C4-2B (cell line): Measurements from ENCODE around the gene ZNF680.

ENCODE experiments used
- H3K27ac ChIP-seq: fragments of 450-650 bp; 2 replicates; pipeline ENCODE4 v1.5.1; 2017
- ZFX ChIP-seq: fragments of 450-650 bp; IDR thresholded peaks from 2 replicates; pipeline ENCODE4 v1.6.1; 2017
- TF ChIP-seq, protein P1 (sequence below): fragments of 450-650 bp; conservative IDR thresholded peaks from 2 replicates; pipeline ENCODE4 v1.5.1; 2017; ENCODE audit warnings: mild to moderate bottlenecking

The ZNF680 gene

DNA sequence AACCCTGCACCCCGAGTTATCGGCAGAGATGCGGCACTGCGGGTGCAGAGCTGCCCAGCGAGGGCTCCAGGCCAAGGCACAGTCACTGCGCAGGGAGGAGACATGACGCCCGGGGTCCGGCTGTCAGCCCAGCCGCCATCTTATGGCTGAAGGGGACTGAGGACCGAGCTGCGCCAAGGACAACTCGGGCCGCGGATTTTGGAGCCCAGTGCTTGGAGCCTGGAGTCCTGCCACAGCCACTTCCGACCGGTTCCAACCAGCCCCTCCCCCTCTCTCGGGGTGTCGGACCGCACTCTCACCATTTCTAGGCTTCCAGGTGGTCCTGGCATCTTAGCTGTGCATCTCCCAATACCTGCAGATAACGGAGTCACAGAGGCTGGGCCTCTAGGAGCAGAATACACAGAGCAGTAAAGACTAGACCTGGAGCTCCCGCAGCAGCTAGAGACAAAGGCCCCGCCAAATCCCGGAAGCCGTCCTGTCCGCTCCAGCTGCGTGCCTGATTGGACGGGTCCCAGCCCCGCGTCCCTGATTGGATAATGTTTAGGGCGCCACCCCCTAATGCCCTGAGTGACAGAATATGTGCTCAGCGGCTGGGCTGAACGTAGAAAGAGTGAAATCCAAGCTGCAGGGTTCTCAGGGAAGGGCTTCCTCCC, at the start of gene ZNF680:
ZNF680 (minus strand) TSS at position 446 of the 653 bp plus-strand sequence; CDS start at position 329, 117 bp downstream.
- peak; percentile 18; the same call in 1 of the 2 replicates for TF ChIP-seq ZFX
- TF ChIP-seq, protein P1, sequence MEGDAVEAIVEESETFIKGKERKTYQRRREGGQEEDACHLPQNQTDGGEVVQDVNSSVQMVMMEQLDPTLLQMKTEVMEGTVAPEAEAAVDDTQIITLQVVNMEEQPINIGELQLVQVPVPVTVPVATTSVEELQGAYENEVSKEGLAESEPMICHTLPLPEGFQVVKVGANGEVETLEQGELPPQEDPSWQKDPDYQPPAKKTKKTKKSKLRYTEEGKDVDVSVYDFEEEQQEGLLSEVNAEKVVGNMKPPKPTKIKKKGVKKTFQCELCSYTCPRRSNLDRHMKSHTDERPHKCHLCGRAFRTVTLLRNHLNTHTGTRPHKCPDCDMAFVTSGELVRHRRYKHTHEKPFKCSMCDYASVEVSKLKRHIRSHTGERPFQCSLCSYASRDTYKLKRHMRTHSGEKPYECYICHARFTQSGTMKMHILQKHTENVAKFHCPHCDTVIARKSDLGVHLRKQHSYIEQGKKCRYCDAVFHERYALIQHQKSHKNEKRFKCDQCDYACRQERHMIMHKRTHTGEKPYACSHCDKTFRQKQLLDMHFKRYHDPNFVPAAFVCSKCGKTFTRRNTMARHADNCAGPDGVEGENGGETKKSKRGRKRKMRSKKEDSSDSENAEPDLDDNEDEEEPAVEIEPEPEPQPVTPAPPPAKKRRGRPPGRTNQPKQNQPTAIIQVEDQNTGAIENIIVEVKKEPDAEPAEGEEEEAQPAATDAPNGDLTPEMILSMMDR = no peak
- peak within 1 kb of the TSS; percentile 79 for H3K27ac ChIP-seq

DNA sequence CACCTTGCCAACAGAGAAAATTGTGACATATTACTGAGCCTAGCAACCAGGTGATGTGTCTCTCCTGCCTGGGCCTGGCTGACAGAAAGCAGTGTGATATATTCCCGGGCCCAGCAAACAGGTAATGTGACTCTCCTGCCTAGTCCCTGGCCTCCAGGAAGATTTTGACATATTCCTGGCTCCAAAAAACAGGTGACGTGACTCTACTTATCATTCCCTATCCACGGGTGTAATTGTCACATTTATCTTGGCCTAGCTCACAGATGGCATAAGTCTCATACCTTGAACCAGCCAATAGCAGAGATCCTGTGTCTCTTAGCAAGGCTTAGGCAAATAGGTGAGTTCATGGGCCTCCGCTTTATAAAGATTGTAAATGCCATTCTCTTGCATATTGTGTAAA, 49.6 kb upstream of the ZNF680 start:
- no peak overlapping the region for H3K27ac ChIP-seq
- no peak for TF ChIP-seq ZFX
- TF ChIP-seq, protein P1 = no peak

DNA sequence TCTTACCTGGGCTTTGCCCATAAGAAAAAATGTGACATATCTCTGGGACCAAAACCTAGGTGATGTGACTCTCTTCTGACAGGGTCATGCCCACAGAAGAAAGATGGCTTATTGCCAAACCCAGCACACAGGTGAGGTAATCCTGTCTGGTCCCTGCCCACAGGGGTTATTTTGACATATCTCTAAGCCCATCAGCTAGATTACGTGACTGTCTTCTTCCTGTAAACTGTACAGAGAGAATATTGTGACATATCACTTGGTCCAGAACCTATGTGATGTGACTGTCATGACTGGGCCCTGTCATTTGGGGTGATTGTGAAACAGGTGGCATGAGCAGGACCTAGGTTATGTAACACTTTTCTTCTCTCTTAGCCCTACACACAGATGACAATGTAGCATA, 48.8 kb upstream of the ZNF680 start:
- TF ChIP-seq, protein P1 = no peak
- no peak for TF ChIP-seq ZFX
- H3K27ac ChIP-seq = no peak overlapping the region

DNA sequence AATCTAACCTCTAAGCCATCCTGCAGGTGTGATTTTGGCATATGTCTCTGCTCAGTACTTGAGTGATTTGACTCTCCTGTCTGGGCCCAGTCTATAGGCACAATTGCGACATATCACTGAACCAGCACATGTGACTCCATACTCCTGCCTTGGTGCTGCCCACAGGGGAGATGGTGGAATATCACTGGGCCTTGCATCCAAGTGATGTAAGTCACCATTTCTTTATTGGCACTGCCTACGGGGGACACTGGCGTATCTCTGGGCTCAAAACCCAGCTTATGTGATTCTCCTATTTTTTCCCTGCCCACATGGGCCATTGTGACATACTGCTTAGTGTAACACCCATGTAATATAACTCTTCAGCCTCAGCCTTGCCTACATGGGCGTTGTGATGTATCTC, 48.1 kb upstream of the ZNF680 start:
- no peak overlapping the region for H3K27ac ChIP-seq
- TF ChIP-seq ZFX = no peak
- TF ChIP-seq, protein P1 = no peak

DNA sequence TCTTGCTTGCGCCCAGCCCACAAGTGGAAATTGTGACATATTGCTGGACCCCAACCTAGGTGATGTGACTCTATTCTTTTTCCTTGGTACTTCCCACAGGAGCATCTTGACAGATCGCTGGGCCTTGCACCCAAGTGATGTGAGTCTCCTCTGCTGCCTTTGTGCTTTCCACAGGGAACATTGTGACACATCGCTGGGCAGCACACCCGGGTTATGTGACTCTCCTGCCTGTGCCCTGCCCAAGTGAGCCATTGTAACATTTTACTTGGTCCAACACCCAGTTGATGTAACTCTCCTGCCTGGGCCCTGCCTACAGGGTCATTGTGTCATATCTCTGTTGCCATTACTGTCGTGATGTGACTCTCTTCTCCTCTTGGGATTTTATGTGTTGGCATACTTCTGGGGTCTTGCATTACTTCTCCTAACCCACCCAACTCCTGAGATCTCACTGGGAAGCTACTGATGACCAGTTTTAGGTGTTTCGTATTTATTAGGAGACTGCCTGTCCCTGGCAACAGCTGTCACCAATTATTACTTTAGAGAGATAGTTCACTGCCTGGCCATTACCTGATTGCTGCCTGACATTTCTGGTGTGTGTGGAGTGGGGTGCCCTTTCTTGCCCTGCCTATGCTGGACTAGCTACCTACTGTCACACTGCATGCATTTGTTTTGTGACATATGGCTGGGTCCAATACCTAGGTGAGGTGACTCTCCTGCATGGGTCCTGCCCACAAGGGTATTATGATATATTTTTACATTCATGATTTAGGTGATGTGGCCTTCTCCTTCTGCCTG, 45.4 kb upstream of the ZNF680 start:
- TF ChIP-seq, protein P1 = no peak
- no peak for TF ChIP-seq ZFX
- no peak overlapping the region for H3K27ac ChIP-seq

DNA sequence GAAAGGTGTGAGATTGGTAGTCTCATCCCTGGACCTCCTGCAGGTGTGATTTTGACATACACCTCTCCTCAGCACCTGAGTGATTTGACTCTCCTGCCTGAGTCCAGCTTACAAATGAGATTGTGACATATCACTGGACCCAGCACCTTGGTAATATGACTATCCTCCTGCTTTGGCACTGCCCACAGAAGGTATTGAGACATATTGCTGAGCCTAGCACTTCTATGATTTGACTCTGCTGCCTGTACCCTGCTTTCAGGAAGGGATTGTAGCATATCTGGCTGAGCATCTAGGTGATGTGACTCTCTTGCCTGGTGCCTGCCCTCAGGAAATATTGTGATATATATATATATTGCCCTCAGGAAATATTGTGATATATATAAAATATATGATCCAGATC, 43.5 kb upstream of the ZNF680 start:
- TF ChIP-seq, protein P1 = no peak
- no peak for TF ChIP-seq ZFX
- H3K27ac ChIP-seq = no peak overlapping the region

DNA sequence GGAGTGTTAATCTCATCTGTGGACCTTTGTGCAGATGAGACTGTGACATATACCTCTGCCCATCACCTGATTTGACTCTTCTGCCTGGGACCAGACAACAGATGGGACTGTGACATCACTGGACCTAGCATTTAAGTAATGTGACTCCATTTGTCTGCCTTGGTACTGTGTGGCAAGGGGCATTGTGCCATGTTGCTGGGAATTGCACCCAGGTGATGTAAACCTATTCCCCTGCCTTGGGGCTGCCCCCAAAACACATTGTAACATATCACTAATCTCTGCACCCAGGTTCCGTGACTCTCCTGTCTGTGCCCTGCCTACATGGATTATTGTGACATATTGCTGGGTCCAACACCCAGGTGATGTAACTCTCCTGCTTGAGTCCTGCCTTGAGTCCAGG, 40.4 kb upstream of the ZNF680 start:
- H3K27ac ChIP-seq = no peak overlapping the region
- no peak for TF ChIP-seq ZFX
- TF ChIP-seq, protein P1 = no peak
